ENCODE results near the gene RIC3.
A peak's percentile ranks its signal among the peaks of the same experiment; 100 is the strongest.

RIC3 gene

DNA sequence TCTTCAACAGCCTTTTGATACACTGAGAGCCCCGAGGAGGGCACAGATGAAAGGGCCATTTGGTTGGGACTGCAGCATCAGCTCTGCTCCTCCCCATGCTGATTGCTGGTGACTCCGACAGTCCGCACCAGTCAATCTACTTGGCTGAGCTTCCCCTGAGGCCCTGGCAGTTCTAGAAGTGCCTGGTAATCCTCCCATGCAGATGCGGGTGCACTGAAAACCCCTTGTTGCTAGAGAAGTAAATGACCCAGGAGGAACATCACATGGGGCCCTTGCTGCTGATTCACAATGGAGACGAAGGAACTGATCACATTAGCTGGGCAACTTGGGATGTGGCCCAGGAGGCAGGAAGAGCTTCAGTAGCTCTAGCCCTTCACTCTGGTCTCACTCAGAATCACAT lies 35.2 kb upstream of the RIC3 start:
- H3K9ac ChIP-seq (ENCODE audit: low read length) = no peak overlapping the region
- no peak for DNase-seq (ENCODE audit: low read depth)
- no peak overlapping the region for H3K4me3 ChIP-seq (ENCODE audit: low read length)
- no peaks in the 10 kb centered on the region for H3K9me3 ChIP-seq (ENCODE audit: control insufficient read depth, low read length)
- H3K4me1 ChIP-seq (ENCODE audit: control insufficient read depth, insufficient read depth, low read length) = no peaks in the 10 kb centered on the region
- H3K36me3 ChIP-seq (ENCODE audit: control insufficient read depth, insufficient read depth, low read length, severe bottlenecking) = no peaks in the 10 kb centered on the region
- peaks cover 65% of the 10 kb centered on the region for H3K27me3 ChIP-seq (replicated peaks; ENCODE audit: control insufficient read depth, insufficient read depth, low read length)

GRCh38 chr11:8203414-8203715 lies 34.5 kb upstream of the RIC3 start:
- no peaks in the 10 kb centered on the region for H3K9me3 ChIP-seq (ENCODE audit: control insufficient read depth, low read length)
- no peak for DNase-seq (ENCODE audit: low read depth)
- H3K9ac ChIP-seq (ENCODE audit: low read length) = no peak overlapping the region
- H3K4me3 ChIP-seq (ENCODE audit: low read length) = no peak overlapping the region
- H3K4me1 ChIP-seq (ENCODE audit: control insufficient read depth, insufficient read depth, low read length) = no peaks in the 10 kb centered on the region
- H3K27me3 ChIP-seq (replicated peaks; ENCODE audit: control insufficient read depth, insufficient read depth, low read length) = peaks cover 68% of the 10 kb centered on the region
- H3K36me3 ChIP-seq (ENCODE audit: control insufficient read depth, insufficient read depth, low read length, severe bottlenecking) = no peaks in the 10 kb centered on the region

DNA sequence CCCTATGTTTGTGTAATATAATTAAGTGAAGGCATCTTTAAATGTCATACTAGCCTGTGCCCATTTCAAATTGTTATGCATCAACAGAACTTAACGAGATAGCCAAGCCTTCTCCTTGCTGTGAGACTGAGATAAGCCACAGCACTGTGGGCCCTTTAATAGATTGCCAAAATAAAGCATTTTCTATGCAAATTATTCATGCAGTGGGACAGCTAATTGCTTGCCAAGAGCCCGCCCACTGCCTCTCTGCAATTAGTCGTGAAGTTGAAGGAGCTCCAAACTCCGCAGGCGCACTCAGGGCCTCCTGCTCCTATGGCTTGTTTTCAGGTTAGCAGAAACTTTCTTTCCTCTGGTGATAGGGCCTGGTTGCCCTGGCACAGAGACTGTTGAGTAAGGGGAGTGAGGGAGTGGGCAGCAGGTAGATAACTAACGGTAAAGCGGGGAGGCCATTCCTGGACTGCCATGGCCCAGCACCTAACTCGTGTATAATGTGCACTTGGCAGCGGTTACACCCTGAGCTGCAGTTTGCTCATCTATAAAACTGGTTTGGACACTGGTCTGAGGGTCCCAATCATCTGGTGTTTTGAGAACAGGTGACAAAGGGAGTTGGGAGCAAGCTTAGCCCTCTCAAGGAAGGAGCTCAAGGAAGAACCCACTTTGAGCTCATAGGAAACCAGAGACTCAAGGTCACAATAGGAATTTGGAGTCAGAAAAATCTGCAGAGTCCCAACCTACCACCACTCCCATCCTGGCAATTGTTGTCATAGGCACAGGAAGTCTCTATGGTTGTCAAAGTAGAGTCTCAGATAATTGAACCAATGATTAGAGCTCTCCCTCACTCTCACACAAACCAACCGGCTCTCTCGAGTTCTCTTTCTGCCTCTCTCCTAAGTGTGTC lies 33.9 kb upstream of the RIC3 start:
- no peaks in the 10 kb centered on the region for H3K9me3 ChIP-seq (ENCODE audit: control insufficient read depth, low read length)
- DNase-seq (ENCODE audit: low read depth) = no peak
- H3K9ac ChIP-seq (ENCODE audit: low read length) = no peak overlapping the region
- H3K27me3 ChIP-seq (replicated peaks; ENCODE audit: control insufficient read depth, insufficient read depth, low read length) = peaks cover 69% of the 10 kb centered on the region
- H3K4me1 ChIP-seq (ENCODE audit: control insufficient read depth, insufficient read depth, low read length) = no peaks in the 10 kb centered on the region
- no peaks in the 10 kb centered on the region for H3K36me3 ChIP-seq (ENCODE audit: control insufficient read depth, insufficient read depth, low read length, severe bottlenecking)
- H3K4me3 ChIP-seq (ENCODE audit: low read length) = no peak overlapping the region

GRCh38 chr11:8201644-8202365 lies 33.0 kb upstream of the RIC3 start:
- DNase-seq (ENCODE audit: low read depth) = no peak
- Histone ChIP-seq H3K4me1 (ENCODE audit: control insufficient read depth, insufficient read depth, low read length) (no peaks in the 10 kb centered on the region), H3K27me3 (replicated peaks; ENCODE audit: control insufficient read depth, insufficient read depth, low read length) (peaks cover 70% of the 10 kb centered on the region), H3K4me3 (ENCODE audit: low read length) (no peak overlapping the region), H3K36me3 (ENCODE audit: control insufficient read depth, insufficient read depth, low read length, severe bottlenecking) (no peaks in the 10 kb centered on the region), H3K9me3 (ENCODE audit: control insufficient read depth, low read length) (no peaks in the 10 kb centered on the region), H3K9ac (ENCODE audit: low read length) (no peak overlapping the region)

DNA sequence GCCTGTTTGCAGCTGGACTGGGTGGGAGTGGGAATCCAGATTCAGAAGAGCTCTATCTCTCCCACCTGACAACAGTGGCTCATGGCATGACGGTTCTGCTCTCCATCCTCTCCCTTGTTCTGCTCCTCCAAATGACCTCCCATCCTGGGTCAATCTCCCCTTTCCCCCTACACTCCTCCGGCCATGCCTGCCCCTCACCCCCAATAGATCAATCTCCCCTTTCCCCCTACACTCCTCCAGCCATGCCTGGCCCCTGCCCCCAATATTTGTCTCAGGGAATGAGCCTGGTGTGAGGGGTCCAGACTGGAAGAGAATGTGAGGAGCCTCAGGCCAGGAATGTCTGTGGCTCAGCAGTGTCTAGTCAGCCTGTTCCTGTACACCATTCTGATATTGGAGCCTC lies 30.9 kb upstream of the RIC3 start:
- Histone ChIP-seq H3K9ac (ENCODE audit: low read length) (no peak overlapping the region), H3K36me3 (ENCODE audit: control insufficient read depth, insufficient read depth, low read length, severe bottlenecking) (no peaks in the 10 kb centered on the region), H3K4me1 (ENCODE audit: control insufficient read depth, insufficient read depth, low read length) (no peaks in the 10 kb centered on the region), H3K4me3 (ENCODE audit: low read length) (no peak overlapping the region), H3K9me3 (ENCODE audit: control insufficient read depth, low read length) (peaks cover 5% of the 10 kb centered on the region), H3K27me3 (replicated peaks; ENCODE audit: control insufficient read depth, insufficient read depth, low read length) (peaks cover 75% of the 10 kb centered on the region)
- DNase-seq (ENCODE audit: low read depth) = no peak

- peaks cover 84% of the 10 kb centered on the region for H3K27me3 ChIP-seq (replicated peaks; ENCODE audit: control insufficient read depth, insufficient read depth, low read length)
- H3K9me3 ChIP-seq (ENCODE audit: control insufficient read depth, low read length) = peaks cover 5% of the 10 kb centered on the region
- no peak overlapping the region for H3K4me3 ChIP-seq (ENCODE audit: low read length)
- H3K9ac ChIP-seq (ENCODE audit: low read length) = no peak overlapping the region
- no peaks in the 10 kb centered on the region for H3K4me1 ChIP-seq (ENCODE audit: control insufficient read depth, insufficient read depth, low read length)
- H3K36me3 ChIP-seq (ENCODE audit: control insufficient read depth, insufficient read depth, low read length, severe bottlenecking) = no peaks in the 10 kb centered on the region
- no peak for DNase-seq (ENCODE audit: low read depth)
These were observed 27.9 kb upstream of the RIC3 start for GRCh38 chr11:8196749-8197148.

- H3K9me3 ChIP-seq (ENCODE audit: control insufficient read depth, low read length) = peaks cover 5% of the 10 kb centered on the region
- peaks cover 77% of the 10 kb centered on the region for H3K27me3 ChIP-seq (replicated peaks; ENCODE audit: control insufficient read depth, insufficient read depth, low read length)
- no peak overlapping the region for H3K4me3 ChIP-seq (ENCODE audit: low read length)
- no peak overlapping the region for H3K9ac ChIP-seq (ENCODE audit: low read length)
- H3K36me3 ChIP-seq (ENCODE audit: control insufficient read depth, insufficient read depth, low read length, severe bottlenecking) = no peaks in the 10 kb centered on the region
- no peak for DNase-seq (ENCODE audit: low read depth)
- H3K4me1 ChIP-seq (ENCODE audit: control insufficient read depth, insufficient read depth, low read length) = no peaks in the 10 kb centered on the region
These were observed 26.1 kb upstream of the RIC3 start for GRCh38 chr11:8194956-8195355.

DNA sequence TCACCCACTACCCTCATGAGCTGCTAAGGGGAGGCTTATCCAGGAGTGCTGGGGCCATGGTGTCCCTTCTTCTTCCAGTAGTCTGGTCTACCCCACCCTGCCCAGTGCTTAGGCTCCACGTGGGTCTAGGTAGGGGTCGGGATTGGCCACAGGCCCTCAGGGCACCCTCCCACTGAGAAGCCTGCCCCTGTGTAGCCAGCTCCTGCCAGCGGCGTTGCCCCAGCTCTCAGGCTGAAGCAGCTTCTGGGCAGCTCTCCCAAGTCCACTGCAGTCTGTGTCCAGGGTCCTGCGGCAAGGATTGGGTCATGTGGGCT lies 24.0 kb upstream of the RIC3 start:
- no peak for DNase-seq (ENCODE audit: low read depth)
- no peak overlapping the region for H3K4me3 ChIP-seq (ENCODE audit: low read length)
- no peaks in the 10 kb centered on the region for H3K4me1 ChIP-seq (ENCODE audit: control insufficient read depth, insufficient read depth, low read length)
- H3K9me3 ChIP-seq (ENCODE audit: control insufficient read depth, low read length) = peaks cover 9% of the 10 kb centered on the region
- no peaks in the 10 kb centered on the region for H3K36me3 ChIP-seq (ENCODE audit: control insufficient read depth, insufficient read depth, low read length, severe bottlenecking)
- H3K27me3 ChIP-seq (replicated peaks; ENCODE audit: control insufficient read depth, insufficient read depth, low read length) = peaks cover 56% of the 10 kb centered on the region
- H3K9ac ChIP-seq (ENCODE audit: low read length) = no peak overlapping the region

GRCh38 chr11:8192016-8192895 lies 23.4 kb upstream of the RIC3 start:
- Histone ChIP-seq H3K36me3 (ENCODE audit: control insufficient read depth, insufficient read depth, low read length, severe bottlenecking) (no peaks in the 10 kb centered on the region), H3K9ac (ENCODE audit: low read length) (no peak overlapping the region), H3K4me3 (ENCODE audit: low read length) (no peak overlapping the region), H3K4me1 (ENCODE audit: control insufficient read depth, insufficient read depth, low read length) (no peaks in the 10 kb centered on the region), H3K9me3 (ENCODE audit: control insufficient read depth, low read length) (peaks cover 9% of the 10 kb centered on the region), H3K27me3 (replicated peaks; ENCODE audit: control insufficient read depth, insufficient read depth, low read length) (peaks cover 50% of the 10 kb centered on the region)
- peak; percentile 84 for DNase-seq (ENCODE audit: low read depth)

DNA sequence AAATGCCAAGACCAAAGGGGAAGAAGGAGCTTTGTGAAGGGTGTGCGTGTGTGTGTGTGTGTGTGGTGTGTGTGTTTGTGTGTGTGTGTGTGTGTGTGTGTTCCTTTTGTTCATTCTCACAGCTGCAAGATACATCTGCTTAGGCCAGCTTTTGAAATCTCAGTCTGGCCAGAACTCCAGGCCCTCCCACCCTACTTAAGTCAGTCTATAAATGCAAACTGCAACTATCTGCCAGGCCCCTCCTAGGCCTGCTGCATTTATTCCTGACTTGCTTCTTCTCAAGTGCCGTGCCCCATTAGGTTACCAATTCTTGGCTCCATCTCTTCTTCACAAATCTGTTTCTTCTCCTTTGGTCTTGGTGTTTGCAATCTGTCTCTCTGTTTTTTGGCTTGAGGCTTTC lies 21.6 kb upstream of the RIC3 start:
- no peak overlapping the region for H3K9ac ChIP-seq (ENCODE audit: low read length)
- no peak overlapping the region for H3K4me3 ChIP-seq (ENCODE audit: low read length)
- DNase-seq (ENCODE audit: low read depth) = no peak
- peaks cover 10% of the 10 kb centered on the region for H3K9me3 ChIP-seq (ENCODE audit: control insufficient read depth, low read length)
- no peaks in the 10 kb centered on the region for H3K36me3 ChIP-seq (ENCODE audit: control insufficient read depth, insufficient read depth, low read length, severe bottlenecking)
- H3K4me1 ChIP-seq (ENCODE audit: control insufficient read depth, insufficient read depth, low read length) = no peaks in the 10 kb centered on the region
- H3K27me3 ChIP-seq (replicated peaks; ENCODE audit: control insufficient read depth, insufficient read depth, low read length) = peaks cover 33% of the 10 kb centered on the region

DNA sequence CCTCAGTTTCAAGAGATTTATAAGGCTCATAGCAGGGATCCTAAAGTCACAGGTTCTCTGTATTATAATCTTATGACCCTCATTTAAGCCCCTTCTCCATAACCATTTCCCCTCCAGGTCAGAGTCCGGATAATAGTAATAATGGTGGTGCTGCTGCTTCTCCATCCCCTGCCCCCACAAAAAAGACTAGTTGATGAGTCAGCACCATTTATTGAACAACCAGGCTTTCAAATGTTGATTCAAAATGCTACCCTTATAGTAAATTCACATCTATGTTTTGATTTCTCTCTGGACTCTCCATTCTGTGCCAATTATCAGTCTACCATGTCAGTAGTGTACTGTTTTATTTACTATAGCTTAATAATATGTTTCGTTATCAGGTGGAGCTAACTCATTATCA lies 17.6 kb upstream of the RIC3 start:
- no peak for DNase-seq (ENCODE audit: low read depth)
- Histone ChIP-seq H3K9me3 (ENCODE audit: control insufficient read depth, low read length) (peaks cover 17% of the 10 kb centered on the region), H3K4me1 (ENCODE audit: control insufficient read depth, insufficient read depth, low read length) (no peaks in the 10 kb centered on the region)

More for the DNA sequence above, 17.6 kb upstream of the RIC3 start:
- Histone ChIP-seq H3K9ac (ENCODE audit: low read length) (no peak overlapping the region), H3K36me3 (ENCODE audit: control insufficient read depth, insufficient read depth, low read length, severe bottlenecking) (no peaks in the 10 kb centered on the region), H3K27me3 (replicated peaks; ENCODE audit: control insufficient read depth, insufficient read depth, low read length) (peaks cover 2% of the 10 kb centered on the region), H3K4me3 (ENCODE audit: low read length) (no peak overlapping the region)

Measured in adipocyte (in vitro differentiated cells).